Keratinocyte (primary cell): Measurements from ENCODE around the gene METTL8.

ENCODE experiments used
- CTCF ChIP-seq, 3 experiments: IDR thresholded peaks in 1 of 3; conservative IDR thresholded peaks in 1 of 3; optimal IDR thresholded peaks in 1 of 3; 2 replicates in 2 of 3; 3 replicates in 1 of 3; pipeline versions ENCODE3 to v1.5.1; 2011; ENCODE audit warnings: low read length in 3 of 3, mild to moderate bottlenecking in 3 of 3, moderate library complexity in 2 of 3, control low read depth in 1 of 3, inconsistent platforms in 1 of 3; ENCODE audit not compliant: insufficient read depth in 2 of 3; ENCODE audit errors: extremely low read depth in 1 of 3
- EZH2 ChIP-seq: IDR thresholded peaks from one replicate; pipeline ENCODE4 v1.6.1; 2012; ENCODE audit warnings: inconsistent platforms, mild to moderate bottlenecking, low read length, moderate library complexity

GRCh38 chr2:171431677-171432167 lies 2.1 kb downstream of the METTL8 start:
- TF ChIP-seq CTCF (optimal IDR thresholded peaks at IDR 0.05 in 1 of 3, IDR thresholded peaks at IDR 0.05 in 1 of 3, conservative IDR thresholded peaks at IDR 0.05 in 1 of 3; ENCODE audit: extremely low read depth in 1 of 3, insufficient read depth in 2 of 3, low read length in 3 of 3) (no peak), EZH2 (no peak)
